GM12878 (cell line): ENCODE results near the gene GIPC1. TPM values are rescaled to one million over a fixed set of nuclear protein-coding genes. Genes with fewer than 3 reads are reported as not detected.

ENCODE experiments used
- ASH2L ChIP-seq: fragments of 300-600, 200-600 bp; sonication (generic); IDR thresholded peaks from 2 replicates; pipeline ENCODE4 v1.6.1; 2017; ENCODE audit warnings: low read depth, mild to moderate bottlenecking, borderline replicate concordance
- CEBPB ChIP-seq, 2 experiments: fragments of 150-350 bp in 1 of 2; IDR thresholded peaks; 2 replicates each; pipeline ENCODE4 v1.6.1; 2012 to 2014; ENCODE audit warnings: low read depth in 2 of 2, low read length in 2 of 2, borderline replicate concordance in 1 of 2, inconsistent platforms in 1 of 2
- CHD1 ChIP-seq: IDR thresholded peaks from 2 replicates; pipeline ENCODE4 v1.6.1; 2012; ENCODE audit warnings: low read depth, low read length, improper control_type of control experiment
- DPF2 ChIP-seq: fragments of 450-650 bp; IDR thresholded peaks from 2 replicates; pipeline ENCODE4 v1.6.1; 2017; ENCODE audit warnings: mild to moderate bottlenecking
- EGR1 ChIP-seq, 2 experiments: IDR thresholded peaks; 1 replicate in 1 of 2; 2 replicates in 1 of 2; pipeline ENCODE4 v1.6.1; 2011 to 2012; ENCODE audit warnings: low read depth in 2 of 2, low read length in 2 of 2, borderline replicate concordance in 1 of 2, mild to moderate bottlenecking in 1 of 2, moderate library complexity in 1 of 2
- GATAD2B ChIP-seq: fragments of 450-650 bp; conservative IDR thresholded peaks from 2 replicates; pipeline ENCODE4 v1.6.1; 2017; ENCODE audit warnings: low read depth, mild to moderate bottlenecking, moderate library complexity
- IKZF2 ChIP-seq, 2 experiments: fragments of 450-650 bp; IDR thresholded peaks; 2 replicates each; pipeline ENCODE4 v1.6.1; 2017; ENCODE audit warnings: mild to moderate bottlenecking in 2 of 2, moderate library complexity in 2 of 2
- KAT2A ChIP-seq: conservative IDR thresholded peaks from 2 replicates; pipeline ENCODE4 v1.6.1; 2011; ENCODE audit warnings: low read depth, low read length; ENCODE audit not compliant: control insufficient read depth
- LARP7 ChIP-seq: fragments of 450-650 bp; IDR thresholded peaks from 2 replicates; pipeline ENCODE4 v1.6.1; 2017; ENCODE audit warnings: mild to moderate bottlenecking
- NFIC ChIP-seq: IDR thresholded peaks from 2 replicates; pipeline ENCODE4 v1.6.1; 2012; ENCODE audit warnings: low read depth, mild to moderate bottlenecking, inconsistent platforms, low read length, moderate library complexity
- NR2C1 ChIP-seq: fragments of 450-650 bp; IDR thresholded peaks from 2 replicates; pipeline ENCODE4 v1.6.1; 2017; ENCODE audit warnings: antibody characterized with exemption, mild to moderate bottlenecking, moderate library complexity
- PML ChIP-seq: IDR thresholded peaks from 2 replicates; pipeline ENCODE4 v1.6.1; 2012; ENCODE audit warnings: low read length, inconsistent platforms
- RB1 ChIP-seq: fragments of 450-650 bp; formaldehyde crosslinking; IDR thresholded peaks from 2 replicates; pipeline ENCODE4 v1.6.1; 2017; ENCODE audit warnings: mild to moderate bottlenecking, borderline replicate concordance
- SRF ChIP-seq, 2 experiments: IDR thresholded peaks; 2 replicates each; pipeline ENCODE4 v1.6.1; 2011; ENCODE audit warnings: low read depth in 2 of 2, low read length in 2 of 2, mild to moderate bottlenecking in 1 of 2, moderate library complexity in 1 of 2
- STAT3 ChIP-seq: IDR thresholded peaks from 2 replicates; pipeline ENCODE4 v1.6.1; 2011; ENCODE audit warnings: low read depth, low read length, improper control_type of control experiment
- TCF3 ChIP-seq: IDR thresholded peaks from 2 replicates; pipeline ENCODE4 v1.6.1; 2012; ENCODE audit warnings: low read depth, mild to moderate bottlenecking, low read length, borderline replicate concordance; ENCODE audit not compliant: insufficient read depth
- TCF7 ChIP-seq: IDR thresholded peaks from 2 replicates; pipeline ENCODE4 v1.6.1; 2014; ENCODE audit warnings: antibody characterized with exemption, borderline replicate concordance
- ZNF207 ChIP-seq: fragments of 450-650 bp; IDR thresholded peaks from 2 replicates; pipeline ENCODE4 v1.6.1; 2014; ENCODE audit warnings: antibody characterized with exemption, mild to moderate bottlenecking, borderline replicate concordance
- ZNF274 ChIP-seq: IDR thresholded peaks from one replicate; pipeline ENCODE4 v1.8.0; 2011; ENCODE audit not compliant: insufficient read length, insufficient read depth
- ZNF622 ChIP-seq: fragments of 450-650 bp; IDR thresholded peaks from 2 replicates; pipeline ENCODE4 v1.6.1; 2017; ENCODE audit warnings: mild to moderate bottlenecking, inconsistent platforms
- polyA plus RNA-seq, 11 experiments: library from polyadenylated mRNA; depleted of rRNA in 4 of 11; unstranded in 6 of 11; stranded (reverse) in 5 of 11; fragments of >200 nt; fragmentation: Nextera tagmentation in 4 of 11; fragmentation: Illumina TruSeq in 1 of 11; extraction: Ambion mirVana in 4 of 11; extraction: Trizol in 1 of 11; gene quantifications; 1 replicate in 1 of 11; 2 replicates in 10 of 11; pipeline versions ENCODE4 v1.2.1 to v1.2.3, GENCODE V29; 2011 to 2016; ENCODE audit warnings: inconsistent platforms in 2 of 11, missing spikeins in 2 of 11, low read depth in 1 of 11
- total RNA-seq, 4 experiments: library from RNA; depleted of rRNA in 3 of 4; stranded (reverse); fragments of >200 nt in 3 of 4; fragmentation: Illumina TruSeq in 1 of 4; extraction: Trizol in 1 of 4; gene quantifications; 2 replicates each; pipeline versions ENCODE4 v1.2.1 to v1.2.3, GENCODE V29; 2013 to 2021
- TF ChIP-seq, protein P1 (sequence below): fragments of 450-650 bp; IDR thresholded peaks from 2 replicates; pipeline ENCODE4 v1.6.1; 2017; ENCODE audit warnings: antibody characterized with exemption, mild to moderate bottlenecking, moderate library complexity
- TF ChIP-seq, protein P2 (sequence below): fragments of 450-650 bp; IDR thresholded peaks from 2 replicates; pipeline ENCODE4 v1.6.1; 2018; ENCODE audit warnings: borderline replicate concordance, mild to moderate bottlenecking; ENCODE audit not compliant: partially characterized antibody
- TF ChIP-seq, protein P3 (sequence below): IDR thresholded peaks from 2 replicates; pipeline ENCODE4 v1.6.1; 2012; ENCODE audit warnings: low read length, inconsistent platforms
- TF ChIP-seq, protein P4 (sequence below), 3 experiments: IDR thresholded peaks in 2 of 3; conservative IDR thresholded peaks in 1 of 3; 2 replicates each; pipeline ENCODE4 v1.5.1; 2011; ENCODE audit warnings: low read depth in 3 of 3, low read length in 3 of 3, mild to moderate bottlenecking in 3 of 3, control low read depth in 2 of 3, moderate library complexity in 2 of 3, inconsistent platforms in 1 of 3, mixed read lengths in 1 of 3; ENCODE audit not compliant: control insufficient read depth in 2 of 3, insufficient read depth in 1 of 3; ENCODE audit errors: extremely low read depth in 1 of 3

Gene GIPC1
- total and polyA plus RNA-seq, 10 of the 15 experiments (the other 5 are each of a cell fraction or from before 2014, with no cell fraction given) = 0.47 to 24.1 (median 13.6) TPM

DNA sequence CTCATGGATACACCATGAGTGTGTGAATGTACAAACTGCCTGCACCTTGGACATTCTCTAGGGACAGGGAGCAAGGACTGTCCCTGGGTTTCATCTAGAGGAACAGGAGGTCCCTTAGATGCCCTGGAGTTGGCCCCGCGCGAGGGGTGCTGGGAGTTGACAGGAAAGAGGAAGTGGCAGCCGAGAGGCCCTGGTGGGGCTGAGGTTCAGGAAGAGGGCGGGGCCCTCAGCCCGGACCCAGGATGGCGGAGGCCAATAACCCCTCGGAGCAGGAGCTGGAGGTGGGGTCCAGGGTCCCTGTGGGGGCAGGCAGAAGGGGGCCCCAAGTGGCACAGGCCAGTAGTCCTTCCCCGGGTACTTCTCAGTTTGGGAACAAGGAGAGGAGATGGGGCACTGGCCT, 55.9 kb downstream of the GIPC1 start (continued):
- TF ChIP-seq ZNF207 = peak; percentile 71; the same call in 1 of the 2 replicates
- no peak for TF ChIP-seq TCF3
- no peak for TF ChIP-seq ZNF622
- 0 out of 2 replicates have a peak, but pooled peaks have one; percentile 43 for TF ChIP-seq DPF2
- TF ChIP-seq, protein P1, sequence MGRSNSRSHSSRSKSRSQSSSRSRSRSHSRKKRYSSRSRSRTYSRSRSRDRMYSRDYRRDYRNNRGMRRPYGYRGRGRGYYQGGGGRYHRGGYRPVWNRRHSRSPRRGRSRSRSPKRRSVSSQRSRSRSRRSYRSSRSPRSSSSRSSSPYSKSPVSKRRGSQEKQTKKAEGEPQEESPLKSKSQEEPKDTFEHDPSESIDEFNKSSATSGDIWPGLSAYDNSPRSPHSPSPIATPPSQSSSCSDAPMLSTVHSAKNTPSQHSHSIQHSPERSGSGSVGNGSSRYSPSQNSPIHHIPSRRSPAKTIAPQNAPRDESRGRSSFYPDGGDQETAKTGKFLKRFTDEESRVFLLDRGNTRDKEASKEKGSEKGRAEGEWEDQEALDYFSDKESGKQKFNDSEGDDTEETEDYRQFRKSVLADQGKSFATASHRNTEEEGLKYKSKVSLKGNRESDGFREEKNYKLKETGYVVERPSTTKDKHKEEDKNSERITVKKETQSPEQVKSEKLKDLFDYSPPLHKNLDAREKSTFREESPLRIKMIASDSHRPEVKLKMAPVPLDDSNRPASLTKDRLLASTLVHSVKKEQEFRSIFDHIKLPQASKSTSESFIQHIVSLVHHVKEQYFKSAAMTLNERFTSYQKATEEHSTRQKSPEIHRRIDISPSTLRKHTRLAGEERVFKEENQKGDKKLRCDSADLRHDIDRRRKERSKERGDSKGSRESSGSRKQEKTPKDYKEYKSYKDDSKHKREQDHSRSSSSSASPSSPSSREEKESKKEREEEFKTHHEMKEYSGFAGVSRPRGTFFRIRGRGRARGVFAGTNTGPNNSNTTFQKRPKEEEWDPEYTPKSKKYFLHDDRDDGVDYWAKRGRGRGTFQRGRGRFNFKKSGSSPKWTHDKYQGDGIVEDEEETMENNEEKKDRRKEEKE = no peak
- TF ChIP-seq ASH2L = no peak
- TF ChIP-seq CHD1 = no peak
- TF ChIP-seq, protein P2, sequence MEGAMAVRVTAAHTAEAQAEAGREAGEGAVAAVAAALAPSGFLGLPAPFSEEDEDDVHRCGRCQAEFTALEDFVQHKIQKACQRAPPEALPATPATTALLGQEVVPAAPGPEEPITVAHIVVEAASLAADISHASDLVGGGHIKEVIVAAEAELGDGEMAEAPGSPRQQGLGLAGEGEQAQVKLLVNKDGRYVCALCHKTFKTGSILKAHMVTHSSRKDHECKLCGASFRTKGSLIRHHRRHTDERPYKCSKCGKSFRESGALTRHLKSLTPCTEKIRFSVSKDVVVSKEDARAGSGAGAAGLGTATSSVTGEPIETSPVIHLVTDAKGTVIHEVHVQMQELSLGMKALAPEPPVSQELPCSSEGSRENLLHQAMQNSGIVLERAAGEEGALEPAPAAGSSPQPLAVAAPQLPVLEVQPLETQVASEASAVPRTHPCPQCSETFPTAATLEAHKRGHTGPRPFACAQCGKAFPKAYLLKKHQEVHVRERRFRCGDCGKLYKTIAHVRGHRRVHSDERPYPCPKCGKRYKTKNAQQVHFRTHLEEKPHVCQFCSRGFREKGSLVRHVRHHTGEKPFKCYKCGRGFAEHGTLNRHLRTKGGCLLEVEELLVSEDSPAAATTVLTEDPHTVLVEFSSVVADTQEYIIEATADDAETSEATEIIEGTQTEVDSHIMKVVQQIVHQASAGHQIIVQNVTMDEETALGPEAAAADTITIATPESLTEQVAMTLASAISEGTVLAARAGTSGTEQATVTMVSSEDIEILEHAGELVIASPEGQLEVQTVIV = peak; percentile 52
- no peak for TF ChIP-seq EGR1 (IDR thresholded peaks at IDR 0.05; ENCODE audit: borderline replicate concordance in 1 of 2, low read depth in 2 of 2, low read length in 2 of 2)
- TF ChIP-seq PML = no peak
- TF ChIP-seq GATAD2B = no peak; the same call in 1 of the 2 replicates
- no peak for TF ChIP-seq TCF7
- no peak for TF ChIP-seq RB1
- TF ChIP-seq, protein P3, sequence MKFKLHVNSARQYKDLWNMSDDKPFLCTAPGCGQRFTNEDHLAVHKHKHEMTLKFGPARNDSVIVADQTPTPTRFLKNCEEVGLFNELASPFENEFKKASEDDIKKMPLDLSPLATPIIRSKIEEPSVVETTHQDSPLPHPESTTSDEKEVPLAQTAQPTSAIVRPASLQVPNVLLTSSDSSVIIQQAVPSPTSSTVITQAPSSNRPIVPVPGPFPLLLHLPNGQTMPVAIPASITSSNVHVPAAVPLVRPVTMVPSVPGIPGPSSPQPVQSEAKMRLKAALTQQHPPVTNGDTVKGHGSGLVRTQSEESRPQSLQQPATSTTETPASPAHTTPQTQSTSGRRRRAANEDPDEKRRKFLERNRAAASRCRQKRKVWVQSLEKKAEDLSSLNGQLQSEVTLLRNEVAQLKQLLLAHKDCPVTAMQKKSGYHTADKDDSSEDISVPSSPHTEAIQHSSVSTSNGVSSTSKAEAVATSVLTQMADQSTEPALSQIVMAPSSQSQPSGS = no peak
- TF ChIP-seq, protein P4, sequence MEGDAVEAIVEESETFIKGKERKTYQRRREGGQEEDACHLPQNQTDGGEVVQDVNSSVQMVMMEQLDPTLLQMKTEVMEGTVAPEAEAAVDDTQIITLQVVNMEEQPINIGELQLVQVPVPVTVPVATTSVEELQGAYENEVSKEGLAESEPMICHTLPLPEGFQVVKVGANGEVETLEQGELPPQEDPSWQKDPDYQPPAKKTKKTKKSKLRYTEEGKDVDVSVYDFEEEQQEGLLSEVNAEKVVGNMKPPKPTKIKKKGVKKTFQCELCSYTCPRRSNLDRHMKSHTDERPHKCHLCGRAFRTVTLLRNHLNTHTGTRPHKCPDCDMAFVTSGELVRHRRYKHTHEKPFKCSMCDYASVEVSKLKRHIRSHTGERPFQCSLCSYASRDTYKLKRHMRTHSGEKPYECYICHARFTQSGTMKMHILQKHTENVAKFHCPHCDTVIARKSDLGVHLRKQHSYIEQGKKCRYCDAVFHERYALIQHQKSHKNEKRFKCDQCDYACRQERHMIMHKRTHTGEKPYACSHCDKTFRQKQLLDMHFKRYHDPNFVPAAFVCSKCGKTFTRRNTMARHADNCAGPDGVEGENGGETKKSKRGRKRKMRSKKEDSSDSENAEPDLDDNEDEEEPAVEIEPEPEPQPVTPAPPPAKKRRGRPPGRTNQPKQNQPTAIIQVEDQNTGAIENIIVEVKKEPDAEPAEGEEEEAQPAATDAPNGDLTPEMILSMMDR (IDR thresholded peaks at IDR 0.05 in 2 of 3, conservative IDR thresholded peaks at IDR 0.05 in 1 of 3; ENCODE audit: control insufficient read depth in 2 of 3, extremely low read depth in 1 of 3, insufficient read depth in 1 of 3, low read depth in 3 of 3, low read length in 3 of 3) = no peak
- no peak for TF ChIP-seq SRF (IDR thresholded peaks at IDR 0.05; ENCODE audit: low read depth in 2 of 2, low read length in 2 of 2)
- TF ChIP-seq CEBPB (IDR thresholded peaks at IDR 0.05; ENCODE audit: borderline replicate concordance in 1 of 2, low read depth in 2 of 2, low read length in 2 of 2) = no peak
- no peak for TF ChIP-seq KAT2A
- TF ChIP-seq NFIC = no peak
- 0 out of 4 replicates have a peak, but pooled peaks of 1 of the 2 experiments have one; percentile 22 for TF ChIP-seq IKZF2 (IDR thresholded peaks at IDR 0.05)
- TF ChIP-seq ZNF274 = no peak
- TF ChIP-seq LARP7 = no peak
- TF ChIP-seq STAT3 = no peak
- TF ChIP-seq NR2C1 = peak; percentile 14; the same call in 1 of the 2 replicates
